Natural killer cell (primary cell): ENCODE measurements around the gene MTOR. TPM values are rescaled to one million over a fixed set of nuclear protein-coding genes. Genes with fewer than 3 reads are reported as not detected.

ENCODE experiments used
- ATAC-seq, 3 donors: fragments of 150-1000 bp in 2 of 3; fragments of 200-7000 bp in 1 of 3; cut with Tn5 transposase; 1 replicate in 1 of 3; 2 replicates in 2 of 3; pipeline ENCODE4 v1.10.0; 2021; ENCODE audit warnings: mild to moderate bottlenecking in 2 of 3, moderate library complexity in 2 of 3
- DNase-seq, 2 donors: peaks; one replicate each; pipeline versions ENCODE4 v3.0.0 to v3.0.0-alpha.2; 2013 to 2021; ENCODE audit warnings: mixed read lengths in 1 of 2
- H3K27ac ChIP-seq: one replicate; pipeline ENCODE4 v1.5.1; 2013; ENCODE audit warnings: mild to moderate bottlenecking, low read length
- H3K27me3 ChIP-seq: one replicate; pipeline ENCODE4 v1.6.1; 2013; ENCODE audit warnings: low read length; ENCODE audit not compliant: control insufficient read depth, insufficient read depth
- H3K36me3 ChIP-seq: one replicate; pipeline ENCODE4 v1.6.1; 2013; ENCODE audit warnings: low read length; ENCODE audit not compliant: control insufficient read depth, insufficient read depth
- H3K4me1 ChIP-seq: one replicate; pipeline ENCODE4 v1.6.1; 2013; ENCODE audit warnings: low read length; ENCODE audit not compliant: control insufficient read depth, insufficient read depth
- H3K4me3 ChIP-seq: one replicate; pipeline ENCODE4 v1.5.1; 2013; ENCODE audit warnings: low read length
- H3K9me3 ChIP-seq: one replicate; pipeline ENCODE4 v1.6.1; 2013; ENCODE audit warnings: low read length; ENCODE audit not compliant: control insufficient read depth, insufficient read depth
- H3K27ac Mint-ChIP-seq, 2 donors: one replicate each; pipeline ENCODE4 v1.8.0; 2022; ENCODE audit warnings: mild to moderate bottlenecking in 2 of 2, mixed read lengths in 2 of 2, moderate library complexity in 1 of 2
- H3K27me3 Mint-ChIP-seq, 2 donors: one replicate each; pipeline ENCODE4 v1.8.0; 2022; ENCODE audit warnings: low read depth in 2 of 2, mixed read lengths in 2 of 2
- H3K36me3 Mint-ChIP-seq: one replicate; pipeline ENCODE4 v1.8.0; 2022; ENCODE audit warnings: mixed read lengths
- H3K4me1 Mint-ChIP-seq, 2 donors: one replicate each; pipeline ENCODE4 v1.8.0; 2022; ENCODE audit warnings: mixed read lengths in 2 of 2
- H3K4me3 Mint-ChIP-seq: one replicate; pipeline ENCODE4 v1.8.0; 2022; ENCODE audit warnings: mild to moderate bottlenecking, moderate library complexity, mixed read lengths
- H3K9me3 Mint-ChIP-seq, 2 donors: one replicate each; pipeline ENCODE4 v1.8.0; 2022; ENCODE audit warnings: mixed read lengths in 2 of 2
- CTCF ChIP-seq: fragments of 200-600 bp; IDR thresholded peaks from one replicate; pipeline ENCODE4 v1.8.0; 2022; ENCODE audit warnings: antibody characterized with exemption
- WGBS: methylation state at CpG from one replicate; pipeline ENCODE4 v1.1.7; 2013; ENCODE audit warnings: missing lambda C conversion rate; ENCODE audit not compliant: insufficient coverage; 5-methylcytosine and 5-hydroxymethylcytosine counted together
- intact Hi-C: fragments of 100-400 bp; cut with micrococcal nuclease; formaldehyde crosslinking; loops from one replicate; pipeline ENCODE4 v1.14.2; 2022
- total RNA-seq, 4 donors: library from RNA; stranded (reverse); fragments of 120-200 nt in 1 of 4; gene quantifications; one replicate each; pipeline versions ENCODE4 v1.2.3 to v1.2.4, GENCODE V29; 2013 to 2022

Gene MTOR
- total RNA-seq, 3 donors from 2014 or later (not counting 1 experiment from before 2014, with no cell fraction given) = 42.7 to 54.6 (median 43.7) TPM

- Mint-ChIP-seq H3K9me3 (no peaks in the 10 kb centered on the region), H3K4me3 (no peak overlapping the region), H3K4me1 (no peaks in the 10 kb centered on the region), H3K36me3 (no peaks in the 10 kb centered on the region), H3K27me3 (no peaks in the 10 kb centered on the region), H3K27ac (no peak overlapping the region)
- no peak for ATAC-seq
- peaks cover 13% of the 10 kb centered on the region for H3K36me3 ChIP-seq
- no peaks in the 10 kb centered on the region for H3K9me3 ChIP-seq
- H3K4me3 ChIP-seq = no peak overlapping the region
- no peak overlapping the region for H3K27ac ChIP-seq
- H3K4me1 ChIP-seq = no peaks in the 10 kb centered on the region
- DNase-seq = no peak
- TF ChIP-seq CTCF = no peak
- 96% methylated on average over 10 of the region's 10 CpGs for WGBS
- intact Hi-C loops = no loop called here
- H3K27me3 ChIP-seq = no peaks in the 10 kb centered on the region
Measured at GRCh38 chr1:11175461-11175860, 86.9 kb downstream of the MTOR start.

GRCh38 chr1:11174261-11174942 lies 87.9 kb downstream of the MTOR start:
- WGBS = 95% methylated on average over 6 of the region's 7 CpGs
- peaks cover 8% of the 10 kb centered on the region for H3K36me3 ChIP-seq

GRCh38 chr1:11170102-11170501 lies 92.2 kb downstream of the MTOR start:
- intact Hi-C loops = no loop called here
- no peaks in the 10 kb centered on the region for H3K9me3 Mint-ChIP-seq
- no peaks in the 10 kb centered on the region for H3K9me3 ChIP-seq
- ATAC-seq (no peak), DNase-seq (no peak)
- no peak overlapping the region for H3K4me3 ChIP-seq
- no peak overlapping the region for H3K27ac Mint-ChIP-seq
- WGBS = 91% methylated on average over 2 of the region's 2 CpGs
- H3K36me3 Mint-ChIP-seq = no peaks in the 10 kb centered on the region
- H3K4me1 Mint-ChIP-seq = no peaks in the 10 kb centered on the region
- no peak overlapping the region for H3K27ac ChIP-seq
- TF ChIP-seq CTCF = no peak
- H3K4me3 Mint-ChIP-seq = no peak overlapping the region
- no peaks in the 10 kb centered on the region for H3K4me1 ChIP-seq
- no peaks in the 10 kb centered on the region for H3K27me3 Mint-ChIP-seq
- H3K27me3 ChIP-seq = no peaks in the 10 kb centered on the region
- H3K36me3 ChIP-seq = peaks cover 5% of the 10 kb centered on the region

More at GRCh38 chr1:11174261-11174942, 87.9 kb downstream of the MTOR start:
- TF ChIP-seq CTCF = no peak
- H3K9me3 Mint-ChIP-seq = no peaks in the 10 kb centered on the region
- Histone ChIP-seq H3K4me3 (no peak overlapping the region), H3K9me3 (no peaks in the 10 kb centered on the region), H3K4me1 (no peaks in the 10 kb centered on the region), H3K27me3 (no peaks in the 10 kb centered on the region), H3K27ac (no peak overlapping the region)
- intact Hi-C loops = no loop called here
- H3K4me1 Mint-ChIP-seq = no peaks in the 10 kb centered on the region
- DNase-seq (no peak), ATAC-seq (no peak)
- no peaks in the 10 kb centered on the region for H3K36me3 Mint-ChIP-seq
- H3K4me3 Mint-ChIP-seq = no peak overlapping the region
- no peak overlapping the region for H3K27ac Mint-ChIP-seq
- no peaks in the 10 kb centered on the region for H3K27me3 Mint-ChIP-seq

GRCh38 chr1:11169202-11169601 lies 93.1 kb downstream of the MTOR start:
- WGBS = 100% methylated on average over 1 of the region's 3 CpGs
- Mint-ChIP-seq H3K27me3 (no peaks in the 10 kb centered on the region), H3K9me3 (no peaks in the 10 kb centered on the region), H3K27ac (no peak overlapping the region), H3K36me3 (no peaks in the 10 kb centered on the region), H3K4me3 (no peak overlapping the region), H3K4me1 (peaks cover 0 to 7% of the 10 kb centered on the region in 2 donors)
- TF ChIP-seq CTCF = no peak
- DNase-seq (no peak), ATAC-seq (no peak)
- no peaks in the 10 kb centered on the region for H3K4me1 ChIP-seq
- no peak overlapping the region for H3K4me3 ChIP-seq
- H3K36me3 ChIP-seq = peaks cover 3% of the 10 kb centered on the region
- H3K27ac ChIP-seq = no peak overlapping the region
- intact Hi-C loops = no loop called here
- no peaks in the 10 kb centered on the region for H3K27me3 ChIP-seq
- no peaks in the 10 kb centered on the region for H3K9me3 ChIP-seq
